GM23248 (cell line): Measurements from ENCODE around the gene SDCCAG8.

Experiments
- EZH2 ChIP-seq: fragments of 200-600 bp; sonication (generic); IDR thresholded peaks from 2 replicates; pipeline ENCODE4 v1.6.1; 2018; ENCODE audit warnings: antibody characterized with exemption, mild to moderate bottlenecking; ENCODE audit not compliant: insufficient read depth, poor library complexity, severe bottlenecking
- EZH2phosphoT487 ChIP-seq: fragments of 200-600 bp; sonication (generic); IDR thresholded peaks from 2 replicates; pipeline ENCODE4 v1.6.1; 2018; ENCODE audit warnings: antibody characterized with exemption, moderate library complexity, mild to moderate bottlenecking, low read depth; ENCODE audit not compliant: insufficient read depth

- TF ChIP-seq EZH2, result no peak
- no peak for TF ChIP-seq EZH2phosphoT487
Observed at GRCh38 chr1:243470502-243470901, 214.7 kb downstream of the SDCCAG8 start.
